Astrocyte (in vitro differentiated cells and primary cell): ENCODE measurements around the gene FAM3C.

Experiments used
- CTCF ChIP-seq: IDR thresholded peaks from 2 replicates; pipeline ENCODE4 v1.5.1; 2011; ENCODE audit warnings: low read depth, mild to moderate bottlenecking, inconsistent platforms, low read length, moderate library complexity; ENCODE audit not compliant: insufficient read depth
- EZH2 ChIP-seq: IDR thresholded peaks from 2 replicates; pipeline ENCODE4 v1.6.1; 2012; ENCODE audit warnings: mild to moderate bottlenecking, low read length, inconsistent platforms; ENCODE audit not compliant: insufficient read depth

DNA sequence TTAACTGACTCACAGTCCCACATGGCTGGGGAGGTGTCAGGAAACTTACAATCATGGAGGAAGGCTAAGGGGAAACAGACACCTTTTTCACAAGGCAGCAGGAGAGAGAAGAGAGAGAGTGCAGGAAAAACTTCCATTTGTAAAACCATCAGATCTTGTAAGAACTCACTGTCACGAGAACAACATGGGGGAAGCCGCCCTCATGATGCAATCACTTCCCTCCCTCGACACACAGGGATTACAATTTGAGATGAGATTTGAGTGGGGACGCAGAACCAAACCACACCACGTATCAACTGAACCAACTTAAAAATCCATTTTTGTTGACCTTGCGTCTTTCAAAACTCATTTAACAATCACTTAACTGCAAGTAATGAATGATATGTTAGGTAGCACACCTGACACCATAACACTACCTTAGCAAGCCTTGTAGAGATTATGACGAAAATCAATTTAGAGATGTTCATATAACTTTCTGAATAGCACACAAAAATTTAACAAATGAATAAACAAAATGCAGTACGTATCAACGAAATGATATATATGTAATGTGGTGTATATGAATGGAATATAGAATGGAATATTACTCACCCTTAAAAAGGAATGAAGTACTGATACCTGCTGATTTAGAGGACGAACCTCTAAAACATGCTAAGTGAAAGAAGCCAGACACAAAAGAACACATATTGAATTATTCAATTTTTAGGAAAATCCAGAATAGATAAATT is 3.7 kb downstream of the FAM3C start:
- TF ChIP-seq CTCF (no peak), EZH2 (no peak)
